GM10266 (cell line): Measurements from ENCODE around the gene CFAP61.

ENCODE experiments used
- DNase-seq: peaks from one replicate; pipeline ENCODE4 v3.0.0; 2012; ENCODE audit errors: extremely low spot score
- CTCF ChIP-seq: IDR thresholded peaks from 2 replicates; pipeline ENCODE4 v1.5.1; 2012; ENCODE audit warnings: mild to moderate bottlenecking, low read depth; ENCODE audit not compliant: control insufficient read depth, insufficient read depth; ENCODE audit errors: missing control alignments

Gene CFAP61

GRCh38 chr20:20130399-20130798 lies 78.1 kb downstream of the CFAP61 start:
- peak; percentile 32 for TF ChIP-seq CTCF
- DNase-seq = no peak

GRCh38 chr20:20134941-20135575 lies 82.7 kb downstream of the CFAP61 start:
- TF ChIP-seq CTCF = no peak
- DNase-seq = no peak

- no peak for TF ChIP-seq CTCF
- no peak for DNase-seq
Observed at GRCh38 chr20:20136313-20136712, 84.0 kb downstream of the CFAP61 start.

GRCh38 chr20:20137851-20138250 lies 85.5 kb downstream of the CFAP61 start:
- no peak for DNase-seq
- TF ChIP-seq CTCF = no peak

GRCh38 chr20:20138301-20139064 lies 86.2 kb downstream of the CFAP61 start:
- no peak for DNase-seq
- TF ChIP-seq CTCF = no peak

- DNase-seq = no peak
- TF ChIP-seq CTCF = no peak
Observed at GRCh38 chr20:20139403-20139802, 87.1 kb downstream of the CFAP61 start.

- no peak for TF ChIP-seq CTCF
- DNase-seq = no peak
Observed at GRCh38 chr20:20143165-20143564, 90.8 kb downstream of the CFAP61 start.
